Testis (tissue), 3 donors: ENCODE results near the gene DOCK9. TPM values are rescaled to one million over a fixed set of nuclear protein-coding genes. Genes with fewer than 3 reads are reported as not detected.

Experiments used
- DNase-seq: peaks from one replicate; pipeline ENCODE4 v3.0.0-alpha.2; 2019
- H3K27ac ChIP-seq, 2 donors: fragments of 200-600 bp; sonication (generic); one replicate each; pipeline ENCODE4 v1.5.1; 2019
- H3K27me3 ChIP-seq: fragments of 200-600 bp; sonication (generic); one replicate; pipeline ENCODE4 v1.5.1; 2019
- H3K36me3 ChIP-seq: fragments of 200-600 bp; sonication (generic); one replicate; pipeline ENCODE4 v1.5.1; 2017; ENCODE audit warnings: low read depth; ENCODE audit errors: missing control alignments
- H3K4me1 ChIP-seq: fragments of 200-600 bp; sonication (generic); one replicate; pipeline ENCODE4 v1.5.1; 2019
- H3K4me3 ChIP-seq, 2 donors: fragments of 200-600 bp; sonication (generic); one replicate each; pipeline ENCODE4 v1.5.1; 2017 to 2019
- H3K9me3 ChIP-seq: fragments of 200-600 bp; sonication (generic); one replicate; pipeline ENCODE4 v1.5.1; 2017
- CTCF ChIP-seq, 3 experiments: fragments of 450-650 bp in 2 of 3; fragments of 200-600 bp in 1 of 3; sonication (generic) in 1 of 3; IDR thresholded peaks; one replicate each; pipeline ENCODE4 v1.5.1; 2016 to 2019; ENCODE audit warnings: antibody characterized with exemption in 3 of 3, mild to moderate bottlenecking in 2 of 3, moderate library complexity in 1 of 3
- POLR2A ChIP-seq: fragments of 450-650 bp; IDR thresholded peaks from one replicate; pipeline ENCODE4 v1.6.1; 2017; ENCODE audit warnings: antibody characterized with exemption, mild to moderate bottlenecking, moderate library complexity
- WGBS, 2 donors: methylation state at CpG; one replicate each; pipeline ENCODE4 v1.1.5; 2018; 5-methylcytosine and 5-hydroxymethylcytosine counted together
- intact Hi-C: fragments of 100-400 bp; cut with DNase I; formaldehyde crosslinking; loops from one replicate; pipeline ENCODE4 v1.15.1; 2023; ENCODE audit warnings: low total_unique reads
- polyA plus RNA-seq: library from polyadenylated mRNA; stranded (reverse); fragments of 350-450 nt; fragmentation: Illumina TruSeq; extraction: RNeasy Lipid Tissue Mini Kit (QIAGEN cat#74804); gene quantifications from one replicate; pipeline ENCODE4 v1.2.3, GENCODE V29; 2014; ENCODE audit warnings: low read depth, low replicate concordance; ENCODE audit not compliant: insufficient read depth
- total RNA-seq, 2 donors: library from RNA; depleted of rRNA; stranded (reverse); fragments of >200 nt; gene quantifications; one replicate each; pipeline ENCODE4 v1.2.3, GENCODE V29; 2016

Gene DOCK9
- total and polyA plus RNA-seq, 3 donors from 2014 or later: 48.0 to 74.9 (median 63.4) TPM

GRCh38 chr13:98848746-98849145 is 129.1 kb downstream of the DOCK9 start:
- peaks cover 5% of the 10 kb centered on the region for H3K4me1 ChIP-seq
- no peaks in the 10 kb centered on the region for H3K9me3 ChIP-seq
- intact Hi-C loops: no loop called here
- 95 to 96% methylated on average over 7 of the region's 7 CpGs for WGBS, 2 donors
- H3K27ac ChIP-seq: no peak overlapping the region
- DNase-seq: no peak
- no peak overlapping the region for H3K4me3 ChIP-seq
- H3K27me3 ChIP-seq: no peaks in the 10 kb centered on the region
- H3K36me3 ChIP-seq: no peaks in the 10 kb centered on the region
- no peak for TF ChIP-seq CTCF (IDR thresholded peaks at IDR 0.05)
- TF ChIP-seq POLR2A: no peak

- DNase-seq: no peak
- 63 to 74% methylated on average over 5 of the region's 5 CpGs for WGBS, 2 donors
- peaks cover 9% of the 10 kb centered on the region for H3K4me1 ChIP-seq
- H3K4me3 ChIP-seq: no peak overlapping the region
- H3K27ac ChIP-seq: no peak overlapping the region
- no peaks in the 10 kb centered on the region for H3K27me3 ChIP-seq
- H3K9me3 ChIP-seq: no peaks in the 10 kb centered on the region
- intact Hi-C loops: no loop called here
- TF ChIP-seq POLR2A (no peak), CTCF (IDR thresholded peaks at IDR 0.05) (no peak)
- H3K36me3 ChIP-seq: no peaks in the 10 kb centered on the region
These were observed 130.1 kb downstream of the DOCK9 start for GRCh38 chr13:98847780-98848179.

GRCh38 chr13:98846986-98847385 is 130.9 kb downstream of the DOCK9 start:
- H3K9me3 ChIP-seq: no peaks in the 10 kb centered on the region
- no peaks in the 10 kb centered on the region for H3K36me3 ChIP-seq
- TF ChIP-seq POLR2A (no peak), CTCF (IDR thresholded peaks at IDR 0.05) (no peak)
- peaks cover 9% of the 10 kb centered on the region for H3K4me1 ChIP-seq
- H3K27me3 ChIP-seq: no peaks in the 10 kb centered on the region
- no peak for DNase-seq
- H3K27ac ChIP-seq: no peak overlapping the region
- 92 to 94% methylated on average over 4 of the region's 4 CpGs for WGBS, 2 donors
- intact Hi-C loops: no loop called here
- H3K4me3 ChIP-seq: no peak overlapping the region

- 84 to 90% methylated on average over 4 to 5 of the region's 5 CpGs for WGBS, 2 donors
- DNase-seq: no peak
- Histone ChIP-seq H3K27me3 (no peaks in the 10 kb centered on the region), H3K9me3 (no peaks in the 10 kb centered on the region), H3K36me3 (no peaks in the 10 kb centered on the region), H3K27ac (no peak overlapping the region), H3K4me3 (no peak overlapping the region), H3K4me1 (peaks cover 9% of the 10 kb centered on the region)
- intact Hi-C loops: no loop called here
- TF ChIP-seq CTCF (IDR thresholded peaks at IDR 0.05) (no peak), POLR2A (no peak)
These were observed 131.3 kb downstream of the DOCK9 start for GRCh38 chr13:98846521-98846920.

GRCh38 chr13:98845742-98846141 is 132.1 kb downstream of the DOCK9 start:
- intact Hi-C loops: no loop called here

More at GRCh38 chr13:98845742-98846141, 132.1 kb downstream of the DOCK9 start:
- TF ChIP-seq CTCF (IDR thresholded peaks at IDR 0.05) (no peak), POLR2A (no peak)
- no peak overlapping the region for H3K27ac ChIP-seq
- H3K4me1 ChIP-seq: peaks cover 9% of the 10 kb centered on the region
- no peaks in the 10 kb centered on the region for H3K27me3 ChIP-seq
- H3K4me3 ChIP-seq: no peak overlapping the region
- H3K36me3 ChIP-seq: no peaks in the 10 kb centered on the region
- no peak for DNase-seq
- H3K9me3 ChIP-seq: no peaks in the 10 kb centered on the region
- WGBS, 2 donors: 86 to 90% methylated on average over 7 of the region's 7 CpGs
